Lung (tissue), 16 donors: ENCODE results near the gene AGPAT2. TPM values are rescaled to one million over a fixed set of nuclear protein-coding genes. Genes with fewer than 3 reads are reported as not detected.
A peak's percentile ranks its signal among the peaks of the same experiment; 100 is the strongest.

Source experiments
- ATAC-seq: fragments of 200-7000 bp; cut with Tn5 transposase; one replicate; pipeline ENCODE4 v1.9.1; 2020; ENCODE audit warnings: moderate number of reproducible peaks; ENCODE audit not compliant: insufficient read depth, low FRiP score
- DNase-seq, 3 donors: peaks; one replicate each; pipeline ENCODE4 v3.0.0-alpha.2; 2013 to 2017
- H3K27ac ChIP-seq, 2 donors: one replicate each; pipeline ENCODE4 v1.5.1; 2013; ENCODE audit warnings: mild to moderate bottlenecking in 2 of 2, moderate library complexity in 2 of 2, control low read depth in 1 of 2, inconsistent platforms in 1 of 2, low read depth in 1 of 2, low read length in 1 of 2
- H3K27me3 ChIP-seq, 3 donors: one replicate each; pipeline ENCODE4 v1.5.1; 2013; ENCODE audit warnings: low read length in 2 of 3; ENCODE audit not compliant: control insufficient read depth in 3 of 3, insufficient read depth in 3 of 3
- H3K36me3 ChIP-seq, 4 donors: one replicate each; pipeline ENCODE4 v1.5.1; 2013; ENCODE audit warnings: low read length in 4 of 4, mild to moderate bottlenecking in 1 of 4, moderate library complexity in 1 of 4; ENCODE audit not compliant: control insufficient read depth in 4 of 4, insufficient read depth in 4 of 4
- H3K4me1 ChIP-seq, 5 donors: one replicate each; pipeline ENCODE4 v1.5.1; 2013; ENCODE audit warnings: low read length in 5 of 5, mild to moderate bottlenecking in 2 of 5, moderate library complexity in 1 of 5; ENCODE audit not compliant: control insufficient read depth in 5 of 5, insufficient read depth in 5 of 5
- H3K4me3 ChIP-seq: one replicate; pipeline ENCODE4 v1.5.1; 2013; ENCODE audit warnings: mild to moderate bottlenecking, control low read depth, moderate library complexity
- H3K9ac ChIP-seq, 2 donors: one replicate each; pipeline ENCODE4 v1.5.1; 2013; ENCODE audit warnings: low read length in 2 of 2, control low read depth in 1 of 2; ENCODE audit not compliant: insufficient read depth in 1 of 2
- H3K9me3 ChIP-seq, 4 donors: one replicate each; pipeline ENCODE4 v1.5.1; 2013; ENCODE audit warnings: low read length in 3 of 4, mild to moderate bottlenecking in 1 of 4, moderate library complexity in 1 of 4; ENCODE audit not compliant: control insufficient read depth in 4 of 4, insufficient read depth in 3 of 4
- WGBS, 2 donors: extraction: QIAGEN DNeasy Blood & Tissue Kit; methylation state at CpG; one replicate each; pipeline ENCODE4 v1.1.7; 2013; 5-methylcytosine and 5-hydroxymethylcytosine counted together
- long read RNA-seq, 5 donors: transcript quantifications; one replicate each; lab custom pipeline, GENCODE V29; 2026
- polyA plus RNA-seq, 2 donors: library from polyadenylated mRNA; stranded (reverse); fragments of 200-250 nt; gene quantifications; one replicate each; pipeline ENCODE4 v1.2.1, GENCODE V29; 2013
- total RNA-seq, 2 donors: library from RNA; depleted of rRNA in 1 of 2; stranded (reverse); fragments of >200 nt in 1 of 2; gene quantifications; one replicate each; pipeline ENCODE4 v1.2.1, GENCODE V29; 2014 to 2021
- TF ChIP-seq, protein P1 (sequence below): IDR thresholded peaks from 2 replicates; pipeline ENCODE4 v1.5.1; 2012; ENCODE audit warnings: mild to moderate bottlenecking; ENCODE audit errors: control extremely low read depth, extremely low read depth
- donor health status: control.
- donor health status: control.
- donor health status: Bipolar disorder and iron deficiency.
- donor health status: healthy.
- donor health status: DM: yes; HTN: yes; CAD: no.

The AGPAT2 gene
- 100 to 1,000 TPM in 1 of 2 donors, 10 to 100 TPM in 1; 81.7 to 184 TPM for total RNA-seq
- 100 to 1,000 TPM; 169 to 277 TPM for polyA plus RNA-seq
- long read RNA-seq, donor 1, transcript AGPAT2-202 (6 exons, 1,512 nt): major isoform, 26 of 44 reads
- long read RNA-seq, donor 1, partial matches to known transcripts: 15 of 44 reads
- long read RNA-seq, donor 1, other reads (novel, unspliced or antisense): 0 of 44 reads
- long read RNA-seq, donor 2, transcript AGPAT2-204 (4 exons, 808 nt): minor isoform, 6 of 17 reads
- long read RNA-seq, donor 2, transcript AGPAT2-202 (6 exons, 1,512 nt): major isoform, 10 of 17 reads
- long read RNA-seq, donor 2, partial matches to known transcripts: 0 of 17 reads
- long read RNA-seq, donor 2, other reads (novel, unspliced or antisense): 0 of 17 reads
- long read RNA-seq, donor 3, transcript AGPAT2-202 (6 exons, 1,512 nt): major isoform, 22 of 25 reads
- long read RNA-seq, donor 3, partial matches to known transcripts: 0 of 25 reads
- long read RNA-seq, donor 3, other reads (novel, unspliced or antisense): 0 of 25 reads
- long read RNA-seq, donor 4, transcript AGPAT2-202 (6 exons, 1,512 nt): major isoform, 11 of 11 reads
- long read RNA-seq, donor 4, partial matches to known transcripts: 0 of 11 reads
- long read RNA-seq, donor 4, other reads (novel, unspliced or antisense): 0 of 11 reads
- long read RNA-seq, donor 5, transcript AGPAT2-202 (6 exons, 1,512 nt): major isoform, 28 of 30 reads
- long read RNA-seq, donor 5, partial matches to known transcripts: 0 of 30 reads
- long read RNA-seq, donor 5, other reads (novel, unspliced or antisense): 0 of 30 reads

DNA sequence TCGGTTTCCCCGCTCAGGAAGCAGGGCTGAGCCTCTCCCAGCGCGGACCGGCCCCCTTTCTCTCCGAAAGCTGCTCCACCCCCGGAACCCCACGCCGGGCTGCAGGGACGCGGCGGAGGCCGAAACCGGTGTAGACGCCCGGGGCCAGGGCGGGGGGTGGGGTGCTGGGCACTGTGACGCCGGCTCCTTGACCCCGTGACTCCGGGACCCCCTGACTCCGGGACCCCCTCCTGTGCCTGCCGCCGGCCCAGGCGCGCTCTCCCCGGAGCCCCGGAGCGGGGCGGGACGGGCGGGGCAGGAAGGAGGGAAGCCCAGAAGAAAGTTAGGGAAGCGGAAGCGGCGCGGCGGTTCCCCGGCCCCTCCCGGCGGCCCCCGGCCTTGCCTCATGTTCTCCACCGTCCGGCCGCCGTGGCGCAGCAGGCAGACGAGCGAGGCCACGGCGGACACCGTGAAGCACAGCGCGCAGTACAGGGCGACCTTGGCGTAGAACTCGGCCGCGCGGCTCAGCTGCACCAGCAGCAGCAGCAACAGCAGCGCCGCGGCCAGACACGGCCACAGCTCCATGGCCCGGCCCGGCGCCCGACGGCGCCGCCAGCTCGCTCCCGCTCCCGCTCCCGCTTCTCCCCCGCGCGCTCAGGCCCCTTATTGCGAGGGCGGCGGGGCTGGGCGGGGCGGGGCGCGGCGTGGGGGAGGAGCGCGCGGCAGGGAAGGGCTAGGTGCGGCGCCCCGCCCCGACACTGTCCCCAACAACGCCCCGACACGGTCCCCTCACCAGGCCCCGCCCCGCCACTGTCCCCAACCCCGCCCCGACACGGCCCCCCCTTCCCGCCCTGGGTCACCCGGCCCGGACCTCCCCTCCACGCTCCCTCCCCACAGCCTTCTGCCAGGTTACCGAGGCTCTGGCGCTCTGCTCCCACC is at the start of gene AGPAT2:
Gene AGPAT2, minus strand, starts transcription at position 664 of the 918 bp plus-strand sequence. Its CDS starts 100 bp downstream, at position 564.
- no peaks in the 10 kb centered on the region for H3K9me3 ChIP-seq
- H3K4me3 ChIP-seq: peak within 1 kb of the TSS; percentile 80
- ATAC-seq: peak; percentile 83
- peak; percentile 48 to 71 (median 70) for DNase-seq
- TF ChIP-seq, protein P1, sequence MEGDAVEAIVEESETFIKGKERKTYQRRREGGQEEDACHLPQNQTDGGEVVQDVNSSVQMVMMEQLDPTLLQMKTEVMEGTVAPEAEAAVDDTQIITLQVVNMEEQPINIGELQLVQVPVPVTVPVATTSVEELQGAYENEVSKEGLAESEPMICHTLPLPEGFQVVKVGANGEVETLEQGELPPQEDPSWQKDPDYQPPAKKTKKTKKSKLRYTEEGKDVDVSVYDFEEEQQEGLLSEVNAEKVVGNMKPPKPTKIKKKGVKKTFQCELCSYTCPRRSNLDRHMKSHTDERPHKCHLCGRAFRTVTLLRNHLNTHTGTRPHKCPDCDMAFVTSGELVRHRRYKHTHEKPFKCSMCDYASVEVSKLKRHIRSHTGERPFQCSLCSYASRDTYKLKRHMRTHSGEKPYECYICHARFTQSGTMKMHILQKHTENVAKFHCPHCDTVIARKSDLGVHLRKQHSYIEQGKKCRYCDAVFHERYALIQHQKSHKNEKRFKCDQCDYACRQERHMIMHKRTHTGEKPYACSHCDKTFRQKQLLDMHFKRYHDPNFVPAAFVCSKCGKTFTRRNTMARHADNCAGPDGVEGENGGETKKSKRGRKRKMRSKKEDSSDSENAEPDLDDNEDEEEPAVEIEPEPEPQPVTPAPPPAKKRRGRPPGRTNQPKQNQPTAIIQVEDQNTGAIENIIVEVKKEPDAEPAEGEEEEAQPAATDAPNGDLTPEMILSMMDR: no peak
- no peaks in the 10 kb centered on the region for H3K27me3 ChIP-seq
- peaks cover 3 to 32% (median 23%) of the 10 kb centered on the region in 5 donors for H3K4me1 ChIP-seq
- peak within 1 kb of the TSS in 1 of 2 donors; percentile 25 for H3K9ac ChIP-seq
- peak within 1 kb of the TSS; percentile 92 to 97 for H3K27ac ChIP-seq
- WGBS, 2 donors: 0 to 1% methylated on average over 18 to 106 of the region's 106 CpGs
- peaks cover 0 to 2% (median 0%) of the 10 kb centered on the region in 4 donors for H3K36me3 ChIP-seq

DNA sequence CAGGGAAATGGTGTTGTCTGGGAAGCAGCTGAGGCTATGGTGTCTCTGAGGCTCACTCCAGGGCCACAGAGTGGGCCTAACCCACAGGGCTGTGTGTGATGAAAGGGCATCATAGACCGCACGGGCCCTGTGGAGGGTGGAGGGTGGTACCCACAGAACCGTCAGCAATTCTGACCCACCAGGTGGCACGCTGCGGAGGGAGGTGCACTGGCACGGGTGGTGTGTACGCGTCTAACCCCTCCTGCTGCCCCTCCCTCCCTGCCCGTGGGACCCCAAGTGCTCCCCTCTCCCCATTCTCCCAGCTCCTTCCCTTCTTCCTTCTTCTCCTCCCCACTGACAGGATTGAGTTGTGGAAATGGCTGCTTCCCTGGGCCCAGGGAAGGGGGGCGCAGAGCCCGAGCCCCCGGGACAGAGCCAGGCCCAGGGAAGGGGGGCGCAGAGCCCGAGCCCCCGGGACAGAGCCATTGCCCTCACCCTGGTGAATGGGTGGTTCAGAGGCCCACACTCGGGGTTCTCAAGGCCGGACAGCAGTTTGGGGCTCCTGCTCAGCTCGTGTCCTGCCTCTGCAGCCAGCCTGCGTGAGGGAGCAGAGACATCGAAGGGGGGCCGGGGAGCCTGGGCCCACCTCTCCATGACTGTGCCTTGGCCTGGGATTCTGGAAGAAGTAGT is 48.7 kb upstream of the AGPAT2 start:
- TF ChIP-seq, protein P1: no peak
- 87 to 92% methylated on average over 21 of the region's 21 CpGs for WGBS, 2 donors
- H3K27ac ChIP-seq: no peak overlapping the region
- peaks cover 0 to 3% (median 2%) of the 10 kb centered on the region in 5 donors for H3K4me1 ChIP-seq
- no peaks in the 10 kb centered on the region for H3K36me3 ChIP-seq
- no peak for DNase-seq
- no peak overlapping the region for H3K4me3 ChIP-seq
- H3K9ac ChIP-seq: no peak overlapping the region
- ATAC-seq: no peak
- peaks cover 0 to 4% (median 0%) of the 10 kb centered on the region in 3 donors for H3K27me3 ChIP-seq
- H3K9me3 ChIP-seq: no peaks in the 10 kb centered on the region

DNA sequence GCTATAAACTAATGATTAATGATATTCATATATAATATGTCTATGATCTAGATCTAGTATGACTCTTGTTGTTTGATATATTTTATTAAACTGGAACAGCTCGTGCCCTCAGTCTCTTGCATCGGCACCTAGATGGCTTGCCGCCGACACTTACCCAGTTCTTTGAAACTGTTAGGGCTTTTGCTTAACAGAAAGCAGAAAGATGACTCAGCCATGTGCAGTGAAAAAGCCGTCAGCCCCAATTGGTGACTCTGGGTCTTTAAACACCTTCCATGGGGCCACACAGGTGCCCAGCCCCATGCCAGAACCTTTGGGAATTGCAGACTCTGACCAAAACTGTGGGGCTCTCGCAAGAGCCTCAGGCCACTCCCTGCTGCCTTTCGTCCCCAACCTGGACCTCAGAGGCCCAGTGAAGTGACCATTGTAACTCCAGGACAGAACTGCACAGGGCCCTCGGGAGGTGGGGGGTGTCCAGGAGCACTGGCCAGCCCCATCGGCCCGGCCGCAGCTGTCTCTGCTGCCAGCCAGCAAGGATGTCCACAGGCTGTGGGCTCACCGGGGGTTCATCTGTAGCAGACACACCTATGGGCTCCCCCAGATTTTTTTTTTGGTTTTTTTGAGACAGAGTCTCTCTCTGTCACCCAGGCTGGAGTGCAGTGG is 47.7 kb upstream of the AGPAT2 start:
- Histone ChIP-seq H3K9ac (no peak overlapping the region), H3K27me3 (peaks cover 0 to 2% (median 0%) of the 10 kb centered on the region in 3 donors), H3K4me3 (no peak overlapping the region), H3K9me3 (no peaks in the 10 kb centered on the region), H3K27ac (no peak overlapping the region), H3K36me3 (no peaks in the 10 kb centered on the region), H3K4me1 (no peaks in the 10 kb centered on the region)
- ATAC-seq (no peak), DNase-seq (no peak)
- TF ChIP-seq, protein P1: no peak
- 87 to 92% methylated on average over 12 of the region's 12 CpGs for WGBS, 2 donors
